Gastrocnemius medialis (tissue), 4 donors: ENCODE measurements around the gene RPRD1B. TPM values are rescaled to one million over a fixed set of nuclear protein-coding genes. Genes with fewer than 3 reads are reported as not detected.

Experiments
- ATAC-seq, 2 donors: fragments of 150-250 bp; one replicate each; pipeline ENCODE4 v1.9.1; 2016
- DNase-seq, 2 donors: peaks; one replicate each; pipeline ENCODE4 v3.0.0-alpha.2; 2019
- H3K27ac ChIP-seq, 4 donors: fragments of 200-600 bp; sonication (generic); 1 replicate in 1 of 4; 2 replicates in 3 of 4; pipeline ENCODE4 v1.5.1; 2016 to 2018; ENCODE audit warnings: mild to moderate bottlenecking in 2 of 4, moderate library complexity in 1 of 4
- H3K27me3 ChIP-seq, 3 donors: fragments of 200-600 bp; sonication (generic) in 2 of 3; 1 replicate in 1 of 3; 2 replicates in 2 of 3; pipeline versions ENCODE4 v1.5.1 to v1.6.0; 2016 to 2019; ENCODE audit warnings: mild to moderate bottlenecking in 1 of 3, moderate library complexity in 1 of 3
- H3K36me3 ChIP-seq, 2 donors: fragments of 200-600 bp; sonication (generic) in 1 of 2; one replicate each; pipeline ENCODE4 v1.5.1; 2017 to 2018
- H3K4me1 ChIP-seq, 2 donors: fragments of 200-600 bp; sonication (generic) in 1 of 2; one replicate each; pipeline ENCODE4 v1.5.1; 2016 to 2017; ENCODE audit warnings: mild to moderate bottlenecking in 2 of 2
- H3K4me3 ChIP-seq, 4 donors: fragments of 200-600 bp; sonication (generic) in 3 of 4; 1 replicate in 1 of 4; 2 replicates in 3 of 4; pipeline ENCODE4 v1.5.1; 2016 to 2019; ENCODE audit warnings: mild to moderate bottlenecking in 2 of 4
- H3K9me3 ChIP-seq, 3 donors: fragments of 200-600 bp; sonication (generic) in 2 of 3; 1 replicate in 1 of 3; 2 replicates in 2 of 3; pipeline ENCODE4 v1.5.1; 2016 to 2019
- POLR2A ChIP-seq, 2 donors: fragments of 450-650 bp; IDR thresholded peaks; one replicate each; pipeline ENCODE4 v1.6.1; 2017; ENCODE audit warnings: antibody characterized with exemption in 2 of 2, mild to moderate bottlenecking in 2 of 2, moderate library complexity in 2 of 2
- in situ Hi-C, 4 donors: fragments of 200-750 bp; cut with MboI; loops; one replicate each; pipeline versions ENCODE4 v1.15.0 to v1.8.0; 2017; ENCODE audit warnings: low sequenced_read_pairs in 4 of 4
- intact Hi-C: fragments of 100-400 bp; cut with DNase I; formaldehyde crosslinking; loops from one replicate; pipeline ENCODE4 v1.15.1; 2023; ENCODE audit warnings: low total_unique reads
- total RNA-seq, 4 donors: library from RNA; depleted of rRNA; stranded (reverse); fragments of >200 nt; gene quantifications; one replicate each; pipeline versions ENCODE4 v1.1.0 to v1.2.3, GENCODE V29; 2016
- TF ChIP-seq, protein P1 (sequence below), 5 experiments: fragments of 450-650 bp in 3 of 5; fragments of 200-600 bp in 2 of 5; sonication (generic) in 2 of 5; IDR thresholded peaks in 4 of 5; conservative IDR thresholded peaks in 1 of 5; 1 replicate in 4 of 5; 2 replicates in 1 of 5; pipeline ENCODE4 v1.5.1; 2016 to 2019; ENCODE audit warnings: antibody characterized with exemption in 5 of 5, mild to moderate bottlenecking in 3 of 5, moderate library complexity in 3 of 5

RPRD1B gene
- total RNA-seq, 4 donors from 2014 or later: 25.2 to 61.0 (median 40.6) TPM

DNA sequence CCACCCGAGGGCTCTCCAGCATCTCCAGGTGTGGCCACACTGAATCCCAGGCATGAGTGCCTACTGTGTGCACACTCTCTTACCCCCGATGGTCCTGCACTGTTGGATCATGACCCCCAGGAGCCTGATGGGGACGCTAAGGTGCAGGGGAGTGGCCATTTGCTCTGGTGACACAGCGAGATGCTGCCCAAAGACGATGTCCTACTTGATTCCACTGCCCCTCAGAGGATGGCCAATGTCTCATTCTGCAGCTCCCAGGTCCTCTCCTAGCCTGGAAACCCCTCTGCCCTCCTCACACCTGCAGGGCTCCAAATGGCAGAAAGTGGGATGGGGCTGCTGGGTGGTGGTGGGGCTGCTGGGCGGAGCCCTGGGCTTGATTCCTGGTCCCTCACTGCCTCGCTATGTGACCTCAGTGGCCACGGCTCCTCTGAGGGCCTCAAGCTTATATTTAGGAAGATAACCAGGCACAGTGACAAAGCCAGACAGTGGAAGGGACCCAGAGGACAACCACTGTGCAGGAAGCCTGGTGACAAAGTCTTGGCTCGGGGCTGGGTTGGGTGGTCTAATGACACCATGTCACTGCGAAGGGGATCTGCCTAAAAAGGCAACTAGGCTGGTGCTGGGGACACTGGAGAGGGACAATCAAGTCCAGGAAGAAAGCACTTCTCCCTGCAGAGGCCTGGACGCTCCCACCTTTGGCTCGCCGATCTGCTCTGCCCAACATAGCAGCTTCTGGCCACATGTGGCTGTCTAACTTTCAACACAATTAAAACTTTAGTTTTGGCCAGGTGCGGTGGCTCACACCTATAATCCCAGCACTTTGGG lies 103.1 kb downstream of the RPRD1B start:
- TF ChIP-seq, protein P1, sequence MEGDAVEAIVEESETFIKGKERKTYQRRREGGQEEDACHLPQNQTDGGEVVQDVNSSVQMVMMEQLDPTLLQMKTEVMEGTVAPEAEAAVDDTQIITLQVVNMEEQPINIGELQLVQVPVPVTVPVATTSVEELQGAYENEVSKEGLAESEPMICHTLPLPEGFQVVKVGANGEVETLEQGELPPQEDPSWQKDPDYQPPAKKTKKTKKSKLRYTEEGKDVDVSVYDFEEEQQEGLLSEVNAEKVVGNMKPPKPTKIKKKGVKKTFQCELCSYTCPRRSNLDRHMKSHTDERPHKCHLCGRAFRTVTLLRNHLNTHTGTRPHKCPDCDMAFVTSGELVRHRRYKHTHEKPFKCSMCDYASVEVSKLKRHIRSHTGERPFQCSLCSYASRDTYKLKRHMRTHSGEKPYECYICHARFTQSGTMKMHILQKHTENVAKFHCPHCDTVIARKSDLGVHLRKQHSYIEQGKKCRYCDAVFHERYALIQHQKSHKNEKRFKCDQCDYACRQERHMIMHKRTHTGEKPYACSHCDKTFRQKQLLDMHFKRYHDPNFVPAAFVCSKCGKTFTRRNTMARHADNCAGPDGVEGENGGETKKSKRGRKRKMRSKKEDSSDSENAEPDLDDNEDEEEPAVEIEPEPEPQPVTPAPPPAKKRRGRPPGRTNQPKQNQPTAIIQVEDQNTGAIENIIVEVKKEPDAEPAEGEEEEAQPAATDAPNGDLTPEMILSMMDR (IDR thresholded peaks at IDR 0.05 in 4 of 5, conservative IDR thresholded peaks at IDR 0.05 in 1 of 5): no peak
- no peak for TF ChIP-seq POLR2A (IDR thresholded peaks at IDR 0.05)
- intact Hi-C loops: no loop called here
- in situ Hi-C loops: no loop called here
- peaks cover 0 to 12% of the 10 kb centered on the region in 2 donors for H3K4me1 ChIP-seq
- no peaks in the 10 kb centered on the region for H3K9me3 ChIP-seq
- DNase-seq (no peak), ATAC-seq (no peak)
- H3K36me3 ChIP-seq: peaks cover 0 to 83% of the 10 kb centered on the region in 2 donors
- H3K4me3 ChIP-seq: no peak overlapping the region
- no peak overlapping the region for H3K27ac ChIP-seq
- no peaks in the 10 kb centered on the region for H3K27me3 ChIP-seq

GRCh38 chr20:38137441-38138037 lies 104.0 kb downstream of the RPRD1B start:
- no peak overlapping the region for H3K27ac ChIP-seq
- in situ Hi-C loops (no loop called here), intact Hi-C loops (no loop called here)
- ATAC-seq (no peak), DNase-seq (no peak)
- TF ChIP-seq POLR2A (IDR thresholded peaks at IDR 0.05): no peak
- TF ChIP-seq, protein P1 (IDR thresholded peaks at IDR 0.05 in 4 of 5, conservative IDR thresholded peaks at IDR 0.05 in 1 of 5): no peak
- no peaks in the 10 kb centered on the region for H3K9me3 ChIP-seq
- peaks cover 0 to 78% of the 10 kb centered on the region in 2 donors for H3K36me3 ChIP-seq
- no peak overlapping the region for H3K4me3 ChIP-seq
- H3K27me3 ChIP-seq: no peaks in the 10 kb centered on the region
- peaks cover 0 to 12% of the 10 kb centered on the region in 2 donors for H3K4me1 ChIP-seq

- DNase-seq (no peak), ATAC-seq (no peak)
- no peaks in the 10 kb centered on the region for H3K9me3 ChIP-seq
- intact Hi-C loops (no loop called here), in situ Hi-C loops (no loop called here)
- TF ChIP-seq POLR2A (IDR thresholded peaks at IDR 0.05): no peak
- TF ChIP-seq, protein P1 (IDR thresholded peaks at IDR 0.05 in 4 of 5, conservative IDR thresholded peaks at IDR 0.05 in 1 of 5): no peak
- no peaks in the 10 kb centered on the region for H3K27me3 ChIP-seq
- H3K4me3 ChIP-seq: no peak overlapping the region
- H3K4me1 ChIP-seq: peaks cover 0 to 11% of the 10 kb centered on the region in 2 donors
- peaks cover 0 to 72% of the 10 kb centered on the region in 2 donors for H3K36me3 ChIP-seq
- no peak overlapping the region for H3K27ac ChIP-seq
Measured at GRCh38 chr20:38138086-38138778, 104.7 kb downstream of the RPRD1B start.

- in situ Hi-C loops: no loop called here
- Histone ChIP-seq H3K9me3 (no peaks in the 10 kb centered on the region), H3K27ac (no peak overlapping the region), H3K36me3 (peaks cover 0 to 64% of the 10 kb centered on the region in 2 donors), H3K4me3 (no peak overlapping the region), H3K4me1 (peaks cover 6 to 10% of the 10 kb centered on the region in 2 donors), H3K27me3 (no peaks in the 10 kb centered on the region)
- intact Hi-C loops: no loop called here
- DNase-seq (no peak), ATAC-seq (no peak)
- no peak for TF ChIP-seq POLR2A (IDR thresholded peaks at IDR 0.05)
- TF ChIP-seq, protein P1 (IDR thresholded peaks at IDR 0.05 in 4 of 5, conservative IDR thresholded peaks at IDR 0.05 in 1 of 5): no peak
Measured at GRCh38 chr20:38139156-38139912, 105.8 kb downstream of the RPRD1B start.
